ENCODE data around the gene PCYOX1L.

The PCYOX1L gene, protein sequence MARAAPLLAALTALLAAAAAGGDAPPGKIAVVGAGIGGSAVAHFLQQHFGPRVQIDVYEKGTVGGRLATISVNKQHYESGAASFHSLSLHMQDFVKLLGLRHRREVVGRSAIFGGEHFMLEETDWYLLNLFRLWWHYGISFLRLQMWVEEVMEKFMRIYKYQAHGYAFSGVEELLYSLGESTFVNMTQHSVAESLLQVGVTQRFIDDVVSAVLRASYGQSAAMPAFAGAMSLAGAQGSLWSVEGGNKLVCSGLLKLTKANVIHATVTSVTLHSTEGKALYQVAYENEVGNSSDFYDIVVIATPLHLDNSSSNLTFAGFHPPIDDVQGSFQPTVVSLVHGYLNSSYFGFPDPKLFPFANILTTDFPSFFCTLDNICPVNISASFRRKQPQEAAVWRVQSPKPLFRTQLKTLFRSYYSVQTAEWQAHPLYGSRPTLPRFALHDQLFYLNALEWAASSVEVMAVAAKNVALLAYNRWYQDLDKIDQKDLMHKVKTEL

DNA sequence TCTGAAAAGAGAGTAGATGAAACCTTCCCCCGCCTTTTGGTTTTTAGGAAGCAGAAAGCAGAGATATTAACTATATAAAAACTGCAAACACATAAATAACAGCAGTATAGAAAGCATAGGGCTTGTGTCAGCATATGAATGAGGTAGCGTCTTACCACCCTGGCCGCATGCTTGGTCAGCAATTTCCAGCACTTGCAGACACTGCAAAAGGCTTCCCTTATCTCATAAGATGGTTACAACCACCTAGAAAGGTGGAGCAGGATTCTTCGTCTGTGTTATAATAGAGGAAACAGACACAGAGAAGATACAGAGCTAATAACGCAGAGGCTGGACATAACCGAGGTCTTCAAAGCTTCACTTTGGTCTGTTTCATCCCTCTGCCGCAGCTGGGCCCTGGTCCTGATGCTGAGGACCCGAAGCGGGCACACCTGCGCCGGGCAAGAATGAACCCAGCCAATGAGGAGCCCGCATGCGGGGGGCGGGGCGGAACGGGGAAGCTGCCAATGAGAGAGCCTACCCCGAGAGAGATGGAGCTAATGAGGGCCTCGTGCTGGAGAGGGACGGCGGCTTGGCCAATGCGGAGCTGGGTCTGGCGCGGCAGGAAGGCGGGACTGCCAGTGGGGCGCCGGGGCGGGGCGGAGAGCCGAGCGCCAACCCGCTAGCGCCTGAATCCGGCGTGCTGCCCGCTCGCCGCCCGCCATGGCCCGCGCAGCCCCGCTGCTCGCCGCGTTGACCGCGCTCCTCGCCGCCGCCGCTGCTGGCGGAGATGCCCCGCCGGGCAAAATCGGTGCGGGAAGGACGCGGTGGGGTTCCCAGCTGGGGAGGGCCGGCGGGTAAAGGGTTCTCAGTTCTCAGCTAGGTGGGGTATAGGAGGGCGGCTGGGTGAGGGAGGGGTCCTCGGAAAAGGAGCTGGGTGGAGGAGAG, at the start of gene PCYOX1L:
PCYOX1L (plus strand) TSS at position 677 of the 924 bp plus-strand sequence; CDS start at position 700, 23 bp downstream.
- TF ChIP-seq POLR2A (IDR thresholded peaks at IDR 0.05; ENCODE audit: low read length): peak; percentile 78
- TF ChIP-seq GATA1 (IDR thresholded peaks at IDR 0.05; ENCODE audit: low read depth, low read length): no peak
- DNase-seq: peak; percentile 96 to 98

DNA sequence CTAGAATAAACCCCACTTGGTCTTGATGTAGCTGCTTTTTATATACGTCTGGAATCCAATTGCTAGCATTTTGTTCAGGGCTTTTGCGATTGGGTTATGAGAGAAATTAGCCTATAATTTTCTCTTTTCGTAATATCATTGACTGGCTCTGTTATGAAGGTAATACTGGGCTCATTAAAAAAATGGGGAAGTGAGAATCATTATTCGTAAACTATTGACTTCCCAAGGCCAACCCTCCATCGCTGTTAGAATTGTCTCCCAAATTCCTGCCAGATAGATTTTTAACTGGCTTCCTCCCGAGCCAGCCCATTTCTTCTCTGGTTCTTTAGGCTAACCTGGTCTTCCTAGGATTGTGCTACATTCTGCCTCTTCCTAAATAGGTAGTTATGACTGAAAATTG, 48.5 kb upstream of the PCYOX1L start:
- TF ChIP-seq POLR2A (IDR thresholded peaks at IDR 0.05; ENCODE audit: low read length) (no peak), GATA1 (IDR thresholded peaks at IDR 0.05; ENCODE audit: low read depth, low read length) (no peak)
- DNase-seq: no peak

DNA sequence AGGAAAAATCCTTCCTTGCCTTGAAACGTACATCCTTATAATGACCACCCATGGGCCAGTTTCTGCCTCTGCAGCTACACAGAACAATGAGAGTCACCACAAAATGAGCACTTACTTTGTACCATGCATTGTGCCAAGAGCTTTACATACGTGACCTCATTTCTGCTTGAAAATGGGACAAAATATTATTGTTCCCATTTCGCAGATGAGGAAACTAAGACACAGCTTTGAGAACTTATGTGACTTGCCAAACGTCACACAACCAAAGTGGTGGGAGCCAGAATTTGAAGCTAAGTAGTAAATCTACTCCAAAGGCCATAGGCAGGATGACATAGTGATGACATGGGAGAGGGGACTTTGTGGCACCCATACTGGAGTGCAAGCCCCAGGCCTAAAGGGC, 47.4 kb upstream of the PCYOX1L start:
- no peak for TF ChIP-seq GATA1 (IDR thresholded peaks at IDR 0.05; ENCODE audit: low read depth, low read length)
- no peak for TF ChIP-seq POLR2A (IDR thresholded peaks at IDR 0.05; ENCODE audit: low read length)
- no peak for DNase-seq

DNA sequence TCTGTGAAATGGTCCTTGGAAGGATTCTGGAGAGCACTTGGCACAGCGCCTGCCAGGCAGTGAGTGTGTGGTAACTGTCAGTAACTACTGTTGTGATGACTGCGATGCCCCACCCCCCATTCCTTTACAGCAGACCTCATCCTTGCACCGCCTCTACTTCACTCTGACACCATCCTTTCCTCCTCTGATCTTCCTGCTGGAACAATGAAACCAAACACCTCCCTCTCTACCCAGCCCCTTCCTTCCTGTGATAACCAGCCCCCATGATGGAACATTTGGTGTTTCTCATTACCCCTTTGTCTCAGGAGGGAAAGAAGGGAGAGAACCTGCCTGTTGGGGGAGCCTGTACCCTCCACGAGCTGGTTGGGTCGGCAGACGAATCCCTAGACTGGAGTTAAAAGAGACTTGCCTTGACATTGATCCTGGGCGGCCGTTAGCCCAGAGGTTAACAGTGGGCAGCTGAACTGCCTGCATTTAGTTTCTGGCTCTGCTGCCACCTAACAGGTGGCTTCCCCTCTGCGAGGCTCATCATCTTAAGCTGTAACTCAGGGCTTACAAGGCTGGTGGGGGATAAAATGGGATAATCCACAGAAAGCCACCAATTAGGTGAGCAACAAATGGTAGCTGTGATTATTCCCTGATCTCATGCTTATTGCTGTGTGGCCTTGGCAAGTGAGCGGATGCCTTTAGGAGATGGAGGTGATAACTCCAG, 46.7 kb upstream of the PCYOX1L start:
- TF ChIP-seq GATA1 (IDR thresholded peaks at IDR 0.05; ENCODE audit: low read depth, low read length) (no peak), POLR2A (IDR thresholded peaks at IDR 0.05; ENCODE audit: low read length) (no peak)
- peak; percentile 6 to 15 for DNase-seq

DNA sequence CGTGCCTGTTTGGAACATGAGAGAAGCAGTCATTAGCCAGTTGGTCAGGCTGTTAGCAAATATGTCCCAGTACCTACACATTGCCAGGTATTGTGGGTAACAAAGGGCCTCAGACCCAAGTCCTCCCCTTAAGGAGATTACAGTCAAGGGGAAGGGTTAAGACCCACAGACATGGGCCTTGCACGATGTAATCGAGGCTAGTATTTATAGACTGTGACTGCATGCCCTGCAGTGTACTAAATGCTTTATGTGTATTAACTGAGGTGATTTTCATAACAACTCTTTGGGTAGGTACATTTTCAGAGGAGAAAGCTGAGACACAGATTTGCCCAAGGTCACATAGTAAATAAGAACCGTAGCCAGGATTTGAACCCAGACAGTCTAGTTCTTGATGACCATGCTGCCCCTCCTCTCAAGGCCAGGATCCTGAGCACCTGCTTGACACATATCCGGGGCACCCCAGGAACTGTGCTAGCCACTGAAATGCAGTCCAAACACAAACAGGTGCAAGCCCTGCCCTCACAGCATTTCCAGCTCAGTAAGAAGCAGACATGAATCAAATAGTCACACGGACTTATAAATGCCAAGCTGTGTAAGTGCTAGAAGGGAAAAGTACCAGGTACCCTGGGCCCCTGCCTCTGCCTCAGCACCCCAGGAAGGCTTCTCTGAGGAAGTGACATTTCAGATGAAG, 44.5 kb upstream of the PCYOX1L start:
- no peak for TF ChIP-seq GATA1 (IDR thresholded peaks at IDR 0.05; ENCODE audit: low read depth, low read length)
- no peak for TF ChIP-seq POLR2A (IDR thresholded peaks at IDR 0.05; ENCODE audit: low read length)

DNA sequence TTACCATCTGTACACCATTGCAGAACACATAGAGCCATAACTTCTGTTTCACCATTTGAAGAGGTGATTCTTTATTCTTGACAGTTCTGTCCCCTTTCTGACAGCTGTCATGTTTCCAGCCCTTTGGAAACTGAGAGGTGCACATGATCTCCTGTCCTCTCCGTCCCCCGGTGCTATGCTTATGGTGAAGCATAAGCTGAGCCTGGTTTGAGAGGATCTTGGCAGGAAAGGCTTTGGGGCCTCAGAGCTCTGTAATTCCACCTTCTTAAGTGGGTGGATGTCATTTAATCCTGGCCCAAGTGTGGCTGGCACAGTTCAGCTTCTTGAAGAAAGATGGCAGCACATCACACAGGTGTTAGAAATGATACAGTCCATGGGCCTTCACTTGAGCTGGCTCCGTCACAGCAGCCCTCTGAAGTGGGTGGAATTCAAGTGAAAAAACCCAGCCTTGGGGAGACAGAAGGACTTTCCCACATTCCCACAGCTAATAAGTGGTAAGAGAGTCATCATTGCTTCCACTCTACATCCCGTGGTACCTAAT, 43.2 kb upstream of the PCYOX1L start:
- DNase-seq: no peak
- no peak for TF ChIP-seq POLR2A (IDR thresholded peaks at IDR 0.05; ENCODE audit: low read length)
- TF ChIP-seq GATA1 (IDR thresholded peaks at IDR 0.05; ENCODE audit: low read depth, low read length): no peak

More for the DNA sequence above, 44.5 kb upstream of the PCYOX1L start:
- DNase-seq: no peak

DNA sequence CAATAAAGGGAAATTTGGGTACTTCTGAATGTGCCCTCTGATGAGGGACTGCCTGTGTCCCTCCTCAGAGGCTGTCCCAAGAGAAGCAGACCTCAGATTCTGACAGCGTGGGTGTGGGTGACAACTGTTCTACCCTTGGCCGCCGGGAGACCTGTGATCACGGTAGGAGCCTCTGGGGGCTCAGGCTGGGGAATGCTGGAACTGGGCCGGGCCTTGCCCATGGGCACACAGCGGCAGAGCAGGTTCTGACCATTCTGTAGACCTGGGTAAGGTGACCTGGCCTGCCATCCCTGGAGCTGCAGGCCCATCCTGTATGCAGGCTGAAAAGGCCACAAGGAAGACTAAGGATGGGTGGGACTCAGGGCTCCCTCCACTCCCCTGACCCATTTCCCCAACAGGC, 42.1 kb upstream of the PCYOX1L start:
- TF ChIP-seq GATA1 (IDR thresholded peaks at IDR 0.05; ENCODE audit: low read depth, low read length) (no peak), POLR2A (IDR thresholded peaks at IDR 0.05; ENCODE audit: low read length) (no peak)
- DNase-seq: no peak

DNA sequence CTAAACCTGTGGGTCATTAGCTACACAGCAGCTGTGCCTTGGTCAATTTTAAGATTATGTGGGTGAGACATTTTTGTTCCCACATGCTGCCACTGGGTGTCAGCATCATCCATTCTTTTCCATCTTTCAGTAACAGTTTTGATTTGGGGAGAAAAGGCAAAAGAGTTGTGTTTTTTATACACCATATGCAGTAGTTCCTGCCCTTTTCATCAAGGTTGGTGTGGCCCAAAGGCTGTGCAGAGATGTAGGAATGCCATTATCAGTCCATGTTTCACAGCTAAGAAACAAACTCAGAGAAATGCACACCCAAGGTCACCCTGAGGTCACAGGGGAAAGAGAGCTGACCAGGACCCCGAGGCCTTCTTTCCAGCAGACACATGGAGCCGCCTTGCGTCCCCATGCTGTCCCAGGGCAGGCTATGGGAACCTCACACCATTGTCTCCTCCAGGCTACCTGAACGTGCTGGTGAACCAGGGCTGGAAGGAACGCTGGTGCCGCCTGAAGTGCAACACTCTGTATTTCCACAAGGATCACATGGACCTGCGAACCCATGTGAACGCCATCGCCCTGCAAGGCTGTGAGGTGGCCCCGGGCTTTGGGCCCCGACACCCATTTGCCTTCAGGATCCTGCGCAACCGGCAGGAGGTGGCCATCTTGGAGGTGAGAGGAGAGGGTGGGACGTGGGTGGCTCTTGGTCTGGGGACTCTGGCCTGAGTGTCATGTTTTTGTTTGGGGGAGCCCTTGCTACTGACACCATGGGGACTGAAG, 40.4 kb upstream of the PCYOX1L start:
- peak; percentile 41 to 70 for DNase-seq
- TF ChIP-seq POLR2A (IDR thresholded peaks at IDR 0.05; ENCODE audit: low read length): no peak
- TF ChIP-seq GATA1 (IDR thresholded peaks at IDR 0.05; ENCODE audit: low read depth, low read length): no peak

DNA sequence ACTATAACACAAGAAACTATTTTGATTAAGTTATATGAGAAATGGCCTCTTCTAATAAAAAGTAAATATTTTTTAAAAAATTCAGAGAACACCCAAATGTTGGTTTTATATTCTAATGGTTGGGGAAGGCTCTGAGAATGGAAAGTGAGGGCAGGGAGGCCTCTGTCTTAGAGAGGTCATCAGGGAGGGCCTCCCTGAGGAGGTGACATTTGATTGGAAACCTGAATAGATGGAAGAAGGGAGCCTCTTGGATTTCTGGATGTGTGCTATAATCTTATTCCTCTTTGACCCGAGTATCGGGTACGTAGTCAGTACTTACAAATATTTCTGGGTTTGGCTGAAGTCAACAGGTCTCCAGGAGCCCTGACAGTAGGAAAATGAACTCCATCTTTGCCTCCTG, 38.7 kb upstream of the PCYOX1L start:
- TF ChIP-seq GATA1 (IDR thresholded peaks at IDR 0.05; ENCODE audit: low read depth, low read length) (no peak), POLR2A (IDR thresholded peaks at IDR 0.05; ENCODE audit: low read length) (no peak)
- no peak for DNase-seq

DNA sequence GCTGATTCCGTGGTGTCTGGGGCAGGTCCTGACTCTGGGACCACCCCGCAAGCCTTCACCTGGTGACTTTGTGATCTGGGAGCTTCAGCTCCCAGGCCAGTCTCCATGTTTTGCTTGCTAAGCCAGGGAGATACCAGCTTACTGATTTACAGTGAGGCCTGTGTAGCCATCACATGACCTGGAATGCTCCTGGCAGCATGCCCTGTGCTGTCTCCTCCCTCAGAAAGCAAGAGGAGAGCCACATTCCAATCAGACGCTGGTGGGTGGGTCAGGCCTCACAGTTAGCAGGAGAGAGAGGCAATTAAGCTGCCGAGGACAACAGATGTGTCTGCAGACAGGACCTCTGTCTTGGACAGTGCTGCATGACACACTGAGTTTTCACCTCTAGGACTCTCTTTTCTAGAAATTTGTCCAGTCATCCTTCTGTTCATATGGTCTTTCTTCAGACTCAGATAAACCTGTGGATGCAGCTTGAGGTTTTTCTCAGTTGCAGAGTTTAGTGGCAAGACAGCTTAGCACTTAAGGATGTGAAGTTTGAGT, 37.0 kb upstream of the PCYOX1L start:
- DNase-seq: peak; percentile 75 to 76

DNA sequence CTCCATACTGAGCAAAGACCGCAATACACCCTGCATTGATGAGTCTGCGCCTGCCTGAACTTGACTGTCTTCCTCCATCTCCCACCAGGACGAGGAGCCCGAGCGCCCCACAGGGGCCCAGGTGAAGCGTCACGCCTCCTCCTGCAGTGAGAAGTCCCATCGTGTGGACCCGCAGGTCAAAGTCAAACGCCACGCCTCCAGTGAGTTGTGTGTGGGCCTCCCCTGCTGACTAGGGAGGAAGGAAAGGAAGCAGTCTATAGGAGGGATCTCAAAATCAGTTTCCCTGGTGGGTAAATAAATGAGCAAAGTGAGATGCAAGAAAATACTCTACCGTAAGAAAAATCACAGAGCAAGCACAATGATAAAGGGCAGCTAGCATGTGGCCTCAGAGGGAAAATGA, 35.3 kb upstream of the PCYOX1L start:
- TF ChIP-seq POLR2A (IDR thresholded peaks at IDR 0.05; ENCODE audit: low read length): no peak
- no peak for TF ChIP-seq GATA1 (IDR thresholded peaks at IDR 0.05; ENCODE audit: low read depth, low read length)
- DNase-seq: no peak

More for the DNA sequence above, 37.0 kb upstream of the PCYOX1L start:
- TF ChIP-seq GATA1 (IDR thresholded peaks at IDR 0.05; ENCODE audit: low read depth, low read length) (no peak), POLR2A (IDR thresholded peaks at IDR 0.05; ENCODE audit: low read length) (no peak)

DNA sequence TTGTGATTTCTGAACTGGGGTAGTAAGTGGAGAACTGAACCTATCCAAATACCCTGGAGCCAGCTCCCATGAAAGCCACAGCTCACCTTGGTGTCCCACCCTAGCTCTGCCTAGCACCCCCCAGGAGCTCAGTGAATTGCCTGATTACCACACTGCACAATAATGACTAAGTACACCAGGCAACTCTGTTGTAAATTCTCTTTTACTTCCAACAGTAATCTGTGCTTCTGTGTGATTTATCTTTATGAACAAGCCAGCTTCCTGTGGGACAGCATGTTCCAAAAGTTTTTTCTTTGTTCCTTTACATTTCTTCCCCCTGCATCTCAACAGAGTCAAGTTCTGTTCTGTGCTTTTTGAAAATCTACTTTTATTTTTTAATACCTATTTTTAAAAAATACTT, 34.6 kb upstream of the PCYOX1L start:
- DNase-seq: no peak
- TF ChIP-seq GATA1 (IDR thresholded peaks at IDR 0.05; ENCODE audit: low read depth, low read length): no peak
- no peak for TF ChIP-seq POLR2A (IDR thresholded peaks at IDR 0.05; ENCODE audit: low read length)

Measured in erythroblast (primary cell).